ENCODE results near the gene YKT6.

YKT6 gene

DNA sequence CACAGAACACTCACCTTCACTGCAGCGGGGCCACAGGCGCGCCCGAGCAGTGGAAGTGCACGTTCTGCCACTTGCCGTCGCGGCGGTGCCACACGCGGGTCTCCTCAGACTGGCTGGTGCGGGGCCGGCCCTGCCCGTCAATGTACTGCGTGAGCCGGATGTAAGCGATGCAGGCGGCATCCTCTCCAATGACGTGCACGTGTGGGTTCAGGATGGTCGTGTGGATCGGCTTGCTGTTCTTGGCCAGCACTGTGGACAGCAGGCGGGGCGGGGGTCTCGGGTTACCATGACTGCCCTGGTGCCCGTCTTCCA lies 19.2 kb downstream of the YKT6 start:
- DNase-seq: no peak

DNA sequence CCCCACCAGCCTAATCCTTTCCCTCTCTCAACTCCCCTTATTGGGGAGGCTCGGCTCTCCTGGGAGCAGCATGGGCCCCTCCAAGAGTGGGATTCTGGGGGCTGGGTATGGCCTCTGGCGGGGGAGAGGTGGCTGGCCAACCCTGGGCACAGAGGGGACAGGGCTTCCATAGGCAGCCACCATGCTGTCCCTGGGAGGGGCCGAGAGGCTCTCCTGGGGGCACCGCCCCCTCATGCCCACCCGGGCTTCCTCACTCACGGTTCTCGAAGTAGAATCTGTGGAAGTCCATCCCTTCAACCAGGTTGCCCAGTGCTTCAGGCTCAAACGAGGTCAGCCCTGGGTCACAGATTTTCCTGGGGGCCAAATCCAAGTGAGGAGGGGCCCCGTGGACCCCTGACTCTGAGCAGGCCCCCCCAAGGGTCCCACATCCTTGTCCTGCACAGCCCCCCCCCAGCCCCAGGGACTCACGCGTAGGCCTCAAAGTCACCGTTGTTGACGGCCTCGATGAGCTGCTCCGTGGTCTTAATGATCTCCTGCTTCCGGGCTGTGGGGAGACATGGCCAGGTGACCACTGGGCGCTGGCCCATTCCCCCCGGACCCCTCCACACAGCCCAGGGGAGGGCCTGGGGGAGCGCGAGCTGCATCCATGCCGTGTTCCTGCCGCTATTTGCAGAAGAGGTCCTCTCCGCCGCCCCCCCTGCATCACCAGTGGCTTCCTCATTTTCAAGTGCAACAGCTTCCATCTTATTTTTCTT lies 19.8 kb downstream of the YKT6 start:
- DNase-seq: no peak

DNA sequence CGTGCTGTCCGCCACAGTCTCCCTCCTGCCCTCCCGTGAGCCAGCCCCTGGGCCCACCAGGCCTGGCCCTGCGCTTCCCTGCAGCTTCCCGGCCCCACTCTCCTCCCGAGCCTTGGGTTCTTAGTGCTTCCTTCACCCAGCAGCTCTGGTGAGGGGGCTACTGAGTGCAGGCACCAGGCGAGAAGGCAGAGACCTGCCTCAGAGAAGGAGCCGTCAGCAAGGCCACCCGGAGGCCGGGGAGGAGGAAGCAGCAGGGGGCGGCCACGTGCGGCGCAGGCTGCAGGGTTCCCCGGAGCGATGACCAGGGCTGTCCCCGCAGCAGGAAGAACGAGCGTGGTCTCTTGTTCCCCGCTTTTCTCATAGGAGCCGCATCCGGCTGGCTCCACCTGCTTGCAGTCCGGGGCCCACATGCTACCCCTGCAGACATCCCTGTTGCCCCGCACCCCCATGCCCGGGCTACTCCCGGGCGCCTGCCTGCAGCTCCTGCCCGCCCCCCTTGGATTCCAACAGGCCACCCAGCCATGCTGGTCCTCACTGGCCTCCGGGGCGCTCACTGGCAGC lies 20.5 kb downstream of the YKT6 start:
- no peak for DNase-seq

DNA sequence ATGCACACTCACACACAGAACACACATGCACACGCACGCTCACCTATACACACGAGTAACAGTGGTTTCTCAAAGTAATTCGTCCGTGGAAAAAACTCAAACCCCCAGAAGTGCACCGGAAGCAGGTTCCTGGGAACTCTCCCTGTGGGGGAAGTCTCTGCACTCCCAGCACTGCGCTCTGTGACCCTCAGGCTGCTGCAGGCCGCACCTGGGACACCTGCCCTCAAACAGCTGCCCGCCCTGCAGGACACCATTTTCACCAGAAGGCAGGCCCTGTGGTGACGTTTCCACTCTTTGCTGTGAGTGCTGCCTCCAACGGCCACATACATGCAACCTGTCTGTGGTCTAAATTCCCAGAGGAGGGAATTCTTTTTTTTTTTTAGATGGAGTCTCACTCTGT lies 21.3 kb downstream of the YKT6 start:
- DNase-seq: no peak

- DNase-seq: no peak
These were observed 22.0 kb downstream of the YKT6 start for GRCh38 chr7:44222776-44223261.

GRCh38 chr7:44223362-44224079 lies 22.7 kb downstream of the YKT6 start:
- DNase-seq: no peak

- DNase-seq: no peak
These were observed 23.5 kb downstream of the YKT6 start for GRCh38 chr7:44224080-44224973.

- no peak for DNase-seq
These were observed 24.3 kb downstream of the YKT6 start for GRCh38 chr7:44224974-44225565.

DNA sequence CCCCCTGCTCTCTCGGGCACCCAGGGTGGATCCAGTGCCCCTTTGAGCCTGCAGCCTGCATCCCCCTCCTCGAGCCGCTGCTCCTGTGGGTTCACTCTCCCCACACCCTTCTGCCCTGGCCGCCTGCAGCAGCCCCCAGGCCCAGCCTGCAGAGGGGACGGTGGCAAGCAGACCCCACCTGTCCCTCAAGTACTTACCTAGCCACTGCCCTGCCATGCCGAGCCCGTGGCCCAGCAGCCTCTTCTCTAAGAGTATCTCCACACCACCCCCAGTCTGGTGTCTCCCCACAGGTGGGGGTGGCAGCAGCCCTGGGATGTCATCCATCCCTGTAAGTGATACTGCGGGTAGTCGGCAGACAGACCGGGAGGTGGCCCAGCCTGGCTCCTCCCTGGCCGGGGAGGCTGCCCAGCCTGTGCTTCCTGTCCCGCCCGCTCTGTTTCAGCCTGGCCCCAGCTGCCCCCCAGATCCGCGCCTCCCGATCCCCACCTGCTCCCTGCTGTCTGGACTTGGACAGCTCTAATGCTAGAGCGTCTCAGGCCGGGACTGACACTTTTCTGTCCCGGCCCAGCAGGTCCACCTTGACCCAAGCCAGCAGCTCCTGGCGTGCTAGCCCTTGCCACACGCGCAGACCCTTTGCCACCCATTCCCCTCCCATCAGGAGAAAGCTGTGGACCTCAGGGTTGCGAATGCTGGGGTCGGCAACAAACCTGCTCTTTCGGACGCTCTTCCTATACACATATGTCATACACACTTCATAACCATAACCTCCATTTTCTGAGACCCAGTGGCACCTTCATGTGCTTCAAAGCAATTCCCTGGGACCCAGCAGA lies 25.0 kb downstream of the YKT6 start:
- DNase-seq: no peak

DNA sequence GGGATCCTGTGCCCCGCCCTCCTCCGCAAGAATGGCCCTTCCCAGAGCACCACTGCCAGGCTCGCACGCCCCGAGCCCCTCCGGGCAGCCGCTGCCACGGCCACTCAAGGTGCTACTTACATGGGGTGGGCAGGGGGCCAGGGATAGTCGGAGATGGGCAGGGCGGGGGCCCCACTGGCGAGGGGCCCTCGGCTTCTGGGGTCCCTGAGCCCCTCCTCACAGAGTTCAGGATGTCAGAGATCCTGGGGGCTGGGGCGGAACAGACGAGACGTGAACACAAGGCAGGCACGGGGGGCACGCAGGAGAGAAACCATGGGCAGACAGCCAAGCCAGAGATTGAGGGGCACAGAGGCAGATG lies 25.6 kb downstream of the YKT6 start:
- DNase-seq: no peak

DNA sequence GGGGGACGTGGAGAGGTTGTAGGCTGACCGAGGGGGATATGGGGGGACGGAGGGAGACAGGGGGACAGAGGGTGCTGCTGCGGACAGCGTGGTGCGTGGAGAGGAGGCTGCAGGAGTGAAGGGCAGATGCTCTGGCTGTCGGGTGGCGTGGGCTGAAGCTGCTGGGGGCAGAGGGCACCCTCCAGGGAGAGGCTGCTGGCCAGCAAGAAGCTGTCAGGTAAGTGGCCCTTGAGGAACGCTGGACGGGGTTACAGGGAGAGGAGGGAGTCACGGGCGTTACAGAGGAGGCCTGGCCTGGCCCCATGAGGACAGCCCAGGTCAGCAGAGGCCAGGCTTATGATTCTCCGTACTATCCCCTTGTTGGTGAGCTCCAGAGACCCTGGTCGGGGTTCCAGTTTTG lies 27.1 kb downstream of the YKT6 start:
- DNase-seq: no peak

- no peak for DNase-seq
These were observed 28.0 kb downstream of the YKT6 start for GRCh38 chr7:44228571-44229350.

GRCh38 chr7:44229546-44230105 lies 28.8 kb downstream of the YKT6 start:
- no peak for DNase-seq

DNA sequence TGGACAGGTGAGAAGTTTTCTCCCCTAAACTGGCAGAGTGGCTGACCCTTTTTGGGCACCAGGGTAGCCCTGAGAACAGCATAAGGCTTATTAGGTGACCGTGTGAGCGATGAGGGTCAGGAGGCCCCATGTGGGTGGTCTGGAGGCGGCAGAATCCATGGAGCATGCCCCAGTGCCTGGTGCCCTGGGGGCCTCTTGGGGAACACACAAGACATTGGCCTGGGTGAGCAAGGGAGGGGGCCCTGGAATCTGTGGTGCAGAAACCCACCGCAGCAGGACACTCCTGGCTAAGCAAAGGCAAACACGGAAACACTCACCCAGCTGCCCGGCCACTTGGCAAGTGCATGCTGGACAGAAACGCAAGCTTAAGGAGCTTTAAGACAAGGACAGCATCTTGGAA lies 29.5 kb downstream of the YKT6 start:
- DNase-seq: no peak

DNA sequence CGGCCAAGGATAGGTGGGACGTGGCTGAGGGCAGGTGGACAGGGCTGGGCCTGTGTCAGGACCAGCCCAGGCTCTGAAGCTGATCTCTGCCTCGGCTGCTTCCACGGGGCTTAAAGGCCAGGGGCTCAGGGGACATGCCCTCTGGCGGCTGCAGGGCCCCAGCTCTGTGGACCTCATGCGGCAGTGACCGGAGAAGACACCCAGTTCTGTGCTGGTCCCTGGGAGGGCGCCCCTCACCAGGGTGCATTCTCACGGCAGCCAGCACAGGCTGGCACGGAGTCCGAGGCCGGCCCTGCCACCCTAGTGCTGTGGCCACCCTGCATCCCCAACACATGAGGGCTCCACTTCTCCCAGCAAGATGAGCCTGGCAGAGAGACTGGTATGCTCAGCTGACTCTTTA lies 30.3 kb downstream of the YKT6 start:
- no peak for DNase-seq

DNA sequence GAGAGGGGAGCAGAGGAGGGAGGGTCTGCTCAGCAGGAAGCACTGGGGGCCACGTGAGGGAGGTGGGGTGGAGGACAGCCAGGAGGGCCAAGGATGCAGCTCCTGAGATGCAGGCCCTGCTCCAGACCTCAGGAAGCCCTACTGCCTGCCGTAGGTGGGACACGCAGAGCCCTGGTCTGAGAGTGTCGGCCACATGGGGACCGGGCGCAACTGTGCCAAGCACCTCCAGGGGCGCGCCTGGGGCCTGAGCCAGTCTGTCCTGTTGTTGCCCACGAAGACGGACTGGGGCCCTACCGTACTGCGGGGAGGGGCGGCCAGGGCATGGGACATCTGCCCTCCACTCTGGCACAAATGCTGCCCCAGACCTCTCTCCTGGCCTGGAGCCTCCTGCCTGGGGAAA lies 31.6 kb downstream of the YKT6 start:
- no peak for DNase-seq

DNA sequence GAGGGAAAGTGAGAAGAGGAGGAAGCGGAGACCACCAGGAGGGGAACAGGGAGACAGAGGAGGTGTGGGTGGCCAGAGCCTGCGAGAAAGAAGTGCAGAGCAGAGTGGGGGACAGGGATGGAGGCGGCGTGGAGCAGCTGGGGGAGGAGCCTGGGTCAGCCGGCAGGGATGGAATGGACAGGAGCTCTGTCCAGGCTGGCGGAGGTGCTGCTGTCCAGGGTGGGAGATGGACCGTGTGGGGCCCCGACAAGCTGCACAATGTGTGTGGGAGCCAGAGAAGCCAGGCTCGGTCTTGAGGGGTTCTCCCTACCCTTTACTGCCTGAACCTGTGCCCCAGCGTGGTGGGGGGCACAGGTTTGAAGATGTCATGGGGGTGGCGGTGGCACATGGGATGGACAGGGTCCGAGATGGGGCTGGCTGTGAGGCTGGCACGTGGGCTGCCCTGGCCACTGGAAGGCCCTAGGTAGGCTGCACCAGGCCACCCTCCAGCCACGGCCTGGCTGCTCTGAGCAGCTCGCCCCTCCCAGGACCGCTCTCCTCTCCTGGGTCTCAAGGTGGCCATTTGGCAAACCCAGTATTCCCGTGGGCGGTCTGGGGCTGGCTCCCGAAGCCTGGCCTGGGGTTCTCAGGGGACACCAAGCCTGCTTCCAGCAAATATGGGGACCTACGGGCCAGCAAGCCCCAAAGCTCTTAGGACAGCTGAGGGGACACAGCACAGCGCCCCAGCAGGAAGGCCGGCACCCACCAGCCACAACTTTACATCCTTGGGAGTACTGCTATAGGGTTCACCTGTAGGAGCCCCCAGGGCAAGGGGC lies 32.3 kb downstream of the YKT6 start:
- DNase-seq: no peak

- no peak for DNase-seq
These were observed 34.3 kb downstream of the YKT6 start for GRCh38 chr7:44235066-44235465.

DNA sequence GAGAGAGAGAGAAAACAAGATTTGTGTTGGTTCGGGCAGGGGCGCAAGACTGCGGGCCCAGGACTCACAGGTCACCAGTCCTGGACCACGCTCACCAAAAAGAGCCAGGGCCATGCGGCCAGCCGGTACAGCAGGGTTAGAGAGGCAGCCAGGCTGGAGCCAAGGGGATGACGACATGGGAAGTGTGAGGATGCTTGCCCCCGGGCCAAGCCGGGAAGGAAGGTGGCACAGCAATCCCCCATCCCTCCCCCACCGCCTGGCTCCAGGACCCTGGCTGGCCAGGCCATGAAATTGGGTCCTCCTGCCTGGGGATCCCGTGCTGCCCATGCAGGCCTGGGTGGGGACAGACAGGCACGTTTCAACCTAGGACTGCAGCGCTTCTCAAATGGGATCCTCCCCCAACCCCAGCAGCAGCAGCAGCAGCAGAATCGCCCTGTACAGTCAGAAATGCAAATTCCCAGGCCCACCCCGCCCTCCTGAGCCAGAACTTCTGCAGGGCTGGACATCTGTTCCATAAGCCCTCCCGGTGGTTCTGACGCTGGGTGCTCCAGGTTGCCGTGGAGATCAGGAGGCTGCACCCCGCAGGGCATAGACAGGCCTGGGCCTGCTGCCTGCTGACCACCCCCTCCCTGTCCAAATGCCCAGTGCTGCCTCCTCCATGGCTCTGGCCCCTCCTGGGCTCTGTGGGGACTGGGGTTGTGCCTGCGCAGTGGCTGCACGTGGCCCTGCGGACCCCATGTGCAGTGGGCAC lies 35.0 kb downstream of the YKT6 start:
- DNase-seq: no peak

Measured in activated effector memory CD4-positive, alpha-beta T cell treated with anti-CD3 and anti-CD28 coated beads, Interleukin-2, amount 50 U/mL, for 16 hours (primary cell).